GM18907 (cell line): ENCODE measurements around the gene XAGE2.

Experiments used
- ATAC-seq: cut with Tn5 transposase; IDR thresholded peaks from one replicate; pipeline ENCODE4 v1.9.1; 2021; ENCODE audit warnings: mild to moderate bottlenecking, moderate library complexity; ENCODE audit not compliant: unreplicated experiment

XAGE2 gene

DNA sequence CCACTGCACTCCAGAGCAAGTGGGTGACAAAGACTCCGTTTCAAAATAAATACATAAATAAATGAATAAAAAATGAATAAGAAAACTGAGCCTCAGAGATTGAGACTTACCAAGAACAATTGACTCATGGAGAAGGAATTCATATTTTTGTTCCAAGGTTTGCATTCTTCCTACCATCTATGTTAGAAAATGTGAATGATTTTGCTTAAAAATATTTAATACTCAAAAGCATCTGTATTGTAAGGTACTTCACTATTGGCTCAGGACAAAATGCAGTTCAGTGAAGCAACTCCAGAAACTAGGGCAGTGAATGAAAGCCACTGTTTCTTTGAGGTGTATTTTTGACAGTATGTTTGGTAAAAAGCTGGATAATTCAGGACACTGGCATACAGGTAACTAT lies 54.1 kb downstream of the XAGE2 start:
- no peak for ATAC-seq

- no peak for ATAC-seq
Measured at GRCh38 chrX:52424656-52425055, 55.8 kb downstream of the XAGE2 start.
